OCI-LY7 (cell line): ENCODE results near the gene ADIG.

Experiments used
- EZH2phosphoT487 ChIP-seq: fragments of 200-600 bp; sonication (generic); IDR thresholded peaks from 2 replicates; pipeline ENCODE4 v1.6.1; 2018; ENCODE audit warnings: low read depth, borderline replicate concordance, mild to moderate bottlenecking, mixed run types, antibody characterized with exemption, low read length, moderate library complexity, mixed read lengths
- TF ChIP-seq, protein P1 (sequence below): fragments of 200-600 bp; sonication (generic); conservative IDR thresholded peaks from 2 replicates; pipeline ENCODE4 v1.5.1; 2014; ENCODE audit warnings: mild to moderate bottlenecking, antibody characterized with exemption, low read length, moderate library complexity, mixed read lengths

GRCh38 chr20:38610521-38610920 is 29.5 kb downstream of the ADIG start:
- TF ChIP-seq, protein P1, sequence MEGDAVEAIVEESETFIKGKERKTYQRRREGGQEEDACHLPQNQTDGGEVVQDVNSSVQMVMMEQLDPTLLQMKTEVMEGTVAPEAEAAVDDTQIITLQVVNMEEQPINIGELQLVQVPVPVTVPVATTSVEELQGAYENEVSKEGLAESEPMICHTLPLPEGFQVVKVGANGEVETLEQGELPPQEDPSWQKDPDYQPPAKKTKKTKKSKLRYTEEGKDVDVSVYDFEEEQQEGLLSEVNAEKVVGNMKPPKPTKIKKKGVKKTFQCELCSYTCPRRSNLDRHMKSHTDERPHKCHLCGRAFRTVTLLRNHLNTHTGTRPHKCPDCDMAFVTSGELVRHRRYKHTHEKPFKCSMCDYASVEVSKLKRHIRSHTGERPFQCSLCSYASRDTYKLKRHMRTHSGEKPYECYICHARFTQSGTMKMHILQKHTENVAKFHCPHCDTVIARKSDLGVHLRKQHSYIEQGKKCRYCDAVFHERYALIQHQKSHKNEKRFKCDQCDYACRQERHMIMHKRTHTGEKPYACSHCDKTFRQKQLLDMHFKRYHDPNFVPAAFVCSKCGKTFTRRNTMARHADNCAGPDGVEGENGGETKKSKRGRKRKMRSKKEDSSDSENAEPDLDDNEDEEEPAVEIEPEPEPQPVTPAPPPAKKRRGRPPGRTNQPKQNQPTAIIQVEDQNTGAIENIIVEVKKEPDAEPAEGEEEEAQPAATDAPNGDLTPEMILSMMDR: no peak
- no peak for TF ChIP-seq EZH2phosphoT487
